Left ventricle myocardium inferior (tissue), 1 donor: Measurements from ENCODE around the gene TEAD1. TPM values are rescaled to one million over a fixed set of nuclear protein-coding genes. Genes with fewer than 3 reads are reported as not detected.

ENCODE experiments used
- DNase-seq: peaks from one replicate; pipeline ENCODE4 v3.0.0-alpha.2; 2020
- H3K27ac ChIP-seq: fragments of 200-600 bp; replicated peaks from 2 replicates; pipeline ENCODE4 v1.8.0; 2021
- H3K27me3 ChIP-seq: fragments of 200-600 bp; 2 replicates; pipeline ENCODE4 v1.8.0; 2021; ENCODE audit warnings: low read depth
- H3K36me3 ChIP-seq: fragments of 200-600 bp; 2 replicates; pipeline ENCODE4 v1.8.0; 2021
- H3K4me1 ChIP-seq: fragments of 200-600 bp; 2 replicates; pipeline ENCODE4 v1.8.0; 2021
- H3K4me3 ChIP-seq: fragments of 200-600 bp; 2 replicates; pipeline ENCODE4 v1.8.0; 2021; ENCODE audit warnings: mild to moderate bottlenecking, moderate library complexity
- H3K9me3 ChIP-seq: fragments of 200-600 bp; replicated peaks from 2 replicates; pipeline ENCODE4 v1.8.0; 2021
- intact Hi-C: fragments of 100-400 bp; cut with micrococcal nuclease; formaldehyde crosslinking; loops from one replicate; pipeline ENCODE4 v1.11.0; 2022
- total RNA-seq: library from RNA; stranded (reverse); fragmentation: NEBNext Ultra II Directional; extraction: Animal tissue kit (Norgen Biotek cat#: 25700); gene quantifications from one replicate; pipeline ENCODE4 v1.2.1, GENCODE V29; 2021
- TF ChIP-seq, protein P1 (sequence below): fragments of 200-600 bp; IDR thresholded peaks from 2 replicates; pipeline ENCODE4 v1.8.0; 2021; ENCODE audit warnings: antibody characterized with exemption, mild to moderate bottlenecking, borderline replicate concordance
- donor health status: DM: no; HTN: yes; CAD: no; lungs with severe emphysema.

The TEAD1 gene
- total RNA-seq, 1 donor from 2014 or later = 121 TPM

DNA sequence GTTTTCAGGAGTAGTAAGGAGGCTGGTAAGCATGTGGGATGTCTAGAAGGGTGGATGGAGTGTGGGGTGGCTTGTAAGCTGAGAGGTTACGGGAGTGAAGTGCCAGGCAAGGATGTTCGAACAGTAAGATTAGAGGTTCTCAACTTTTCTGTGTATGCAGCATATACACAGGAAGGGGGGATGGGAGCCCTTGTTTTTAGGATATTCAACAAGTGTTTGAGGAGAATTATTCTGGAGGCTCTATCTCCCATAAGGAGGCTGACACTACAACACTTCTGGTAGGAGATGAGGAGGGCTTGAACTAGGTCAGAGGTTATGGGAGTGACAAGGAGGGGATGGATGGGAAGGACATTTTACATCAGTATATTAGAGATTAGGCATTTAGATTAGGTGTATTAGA is 109.5 kb downstream of the TEAD1 start:
- TF ChIP-seq, protein P1, sequence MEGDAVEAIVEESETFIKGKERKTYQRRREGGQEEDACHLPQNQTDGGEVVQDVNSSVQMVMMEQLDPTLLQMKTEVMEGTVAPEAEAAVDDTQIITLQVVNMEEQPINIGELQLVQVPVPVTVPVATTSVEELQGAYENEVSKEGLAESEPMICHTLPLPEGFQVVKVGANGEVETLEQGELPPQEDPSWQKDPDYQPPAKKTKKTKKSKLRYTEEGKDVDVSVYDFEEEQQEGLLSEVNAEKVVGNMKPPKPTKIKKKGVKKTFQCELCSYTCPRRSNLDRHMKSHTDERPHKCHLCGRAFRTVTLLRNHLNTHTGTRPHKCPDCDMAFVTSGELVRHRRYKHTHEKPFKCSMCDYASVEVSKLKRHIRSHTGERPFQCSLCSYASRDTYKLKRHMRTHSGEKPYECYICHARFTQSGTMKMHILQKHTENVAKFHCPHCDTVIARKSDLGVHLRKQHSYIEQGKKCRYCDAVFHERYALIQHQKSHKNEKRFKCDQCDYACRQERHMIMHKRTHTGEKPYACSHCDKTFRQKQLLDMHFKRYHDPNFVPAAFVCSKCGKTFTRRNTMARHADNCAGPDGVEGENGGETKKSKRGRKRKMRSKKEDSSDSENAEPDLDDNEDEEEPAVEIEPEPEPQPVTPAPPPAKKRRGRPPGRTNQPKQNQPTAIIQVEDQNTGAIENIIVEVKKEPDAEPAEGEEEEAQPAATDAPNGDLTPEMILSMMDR = no peak
- intact Hi-C loops = no loop called here
- no peak overlapping the region for H3K27ac ChIP-seq
- no peaks in the 10 kb centered on the region for H3K36me3 ChIP-seq
- H3K4me3 ChIP-seq = no peak overlapping the region
- peaks cover 39% of the 10 kb centered on the region for H3K4me1 ChIP-seq
- H3K9me3 ChIP-seq = no peaks in the 10 kb centered on the region
- H3K27me3 ChIP-seq = no peaks in the 10 kb centered on the region
- DNase-seq = no peak

DNA sequence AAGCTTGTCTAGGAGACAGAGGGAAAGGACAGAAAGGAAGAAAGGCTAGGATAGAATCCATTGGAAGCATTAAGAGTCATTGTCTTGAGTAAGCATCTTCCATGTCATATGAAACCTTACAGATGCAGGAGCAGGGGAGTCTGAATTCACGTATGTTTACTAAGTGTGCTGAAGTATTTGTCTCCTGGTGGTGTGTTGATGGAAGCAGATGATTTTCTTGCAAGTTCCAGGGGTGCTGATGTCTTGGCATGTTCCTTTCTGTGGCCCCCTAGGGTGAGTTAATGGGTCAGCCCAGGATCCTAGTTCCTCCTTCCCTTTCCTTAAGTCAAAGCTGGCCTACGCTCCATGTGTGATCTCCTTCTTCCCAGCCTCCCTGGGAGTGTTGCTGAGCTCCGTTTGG is 110.2 kb downstream of the TEAD1 start:
- Histone ChIP-seq H3K27me3 (no peaks in the 10 kb centered on the region), H3K27ac (no peak overlapping the region), H3K9me3 (no peaks in the 10 kb centered on the region), H3K4me3 (no peak overlapping the region), H3K36me3 (no peaks in the 10 kb centered on the region), H3K4me1 (peaks cover 42% of the 10 kb centered on the region)
- DNase-seq = no peak
- TF ChIP-seq, protein P1 = no peak
- intact Hi-C loops = no loop called here

DNA sequence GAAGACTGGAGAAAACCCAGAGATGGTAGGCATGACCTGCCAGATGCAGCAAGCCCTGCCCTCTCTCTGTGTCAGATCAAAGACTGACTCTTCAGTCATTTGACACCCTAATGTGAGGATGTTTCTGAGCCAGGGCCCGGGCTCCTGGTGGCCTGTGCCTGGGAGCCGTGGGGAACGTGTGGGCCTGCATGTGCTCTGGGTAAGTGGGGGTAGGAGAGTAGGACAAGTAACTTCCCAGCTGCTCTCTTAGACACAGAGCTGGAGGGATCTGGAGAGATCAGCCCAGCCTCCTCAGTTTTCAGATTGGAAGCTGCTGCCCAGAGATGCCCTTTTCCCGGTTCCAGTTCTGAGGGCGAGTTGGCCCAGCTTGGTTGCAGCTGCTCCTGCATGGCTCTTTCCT is 110.8 kb downstream of the TEAD1 start:
- TF ChIP-seq, protein P1 = no peak
- Histone ChIP-seq H3K27me3 (no peaks in the 10 kb centered on the region), H3K36me3 (no peaks in the 10 kb centered on the region), H3K9me3 (no peaks in the 10 kb centered on the region), H3K4me1 (peaks cover 47% of the 10 kb centered on the region), H3K27ac (no peak overlapping the region), H3K4me3 (no peak overlapping the region)
- peak; percentile 37 for DNase-seq
- intact Hi-C loops = no loop called here

DNA sequence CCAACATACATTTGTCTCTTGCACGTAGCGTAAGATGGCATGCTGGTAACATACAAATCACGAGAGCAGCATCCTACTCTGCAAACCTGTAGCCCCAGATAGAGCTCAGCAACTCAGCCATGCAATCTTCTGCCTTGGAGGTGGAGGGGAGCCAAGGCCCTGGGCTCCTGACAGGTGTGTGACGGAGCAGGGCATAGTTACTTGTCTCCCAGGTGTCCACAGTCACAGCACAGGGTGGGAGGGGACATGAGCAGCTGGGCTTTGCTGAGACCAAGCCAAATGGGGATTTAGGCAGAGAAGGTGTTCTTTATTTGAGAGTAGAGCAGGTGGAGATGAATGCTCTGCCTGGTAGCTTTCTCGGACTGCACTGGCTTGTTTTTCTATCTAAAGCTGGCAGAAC is 111.7 kb downstream of the TEAD1 start:
- Histone ChIP-seq H3K9me3 (no peaks in the 10 kb centered on the region), H3K4me1 (peaks cover 49% of the 10 kb centered on the region), H3K4me3 (no peak overlapping the region), H3K36me3 (no peaks in the 10 kb centered on the region), H3K27me3 (no peaks in the 10 kb centered on the region), H3K27ac (no peak overlapping the region)
- TF ChIP-seq, protein P1 = no peak
- DNase-seq = no peak
- intact Hi-C loops = no loop called here

DNA sequence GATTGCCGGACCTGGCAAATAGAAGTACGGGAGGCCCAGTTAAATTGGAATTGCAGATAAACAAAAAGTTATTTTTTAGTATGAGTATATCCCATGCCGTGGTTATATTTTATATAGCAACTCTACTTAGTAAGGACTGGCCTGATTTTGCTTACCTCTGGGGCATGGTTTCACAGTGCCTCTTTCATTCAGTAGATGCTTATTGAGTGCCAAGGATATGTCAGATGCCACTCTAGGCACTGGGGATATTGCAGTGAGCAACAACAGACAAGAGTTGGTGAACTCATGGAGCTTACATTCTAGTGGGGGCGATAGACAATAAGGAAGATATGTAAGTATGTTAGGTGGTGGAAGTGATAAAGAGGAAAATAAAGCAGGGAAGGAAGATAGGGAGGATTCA is 112.2 kb downstream of the TEAD1 start:
- H3K4me3 ChIP-seq = no peak overlapping the region
- no peak for DNase-seq
- H3K4me1 ChIP-seq = peaks cover 49% of the 10 kb centered on the region
- no peak overlapping the region for H3K27ac ChIP-seq
- intact Hi-C loops = no loop called here
- no peaks in the 10 kb centered on the region for H3K36me3 ChIP-seq
- H3K27me3 ChIP-seq = no peaks in the 10 kb centered on the region
- TF ChIP-seq, protein P1 = no peak
- H3K9me3 ChIP-seq = no peaks in the 10 kb centered on the region

DNA sequence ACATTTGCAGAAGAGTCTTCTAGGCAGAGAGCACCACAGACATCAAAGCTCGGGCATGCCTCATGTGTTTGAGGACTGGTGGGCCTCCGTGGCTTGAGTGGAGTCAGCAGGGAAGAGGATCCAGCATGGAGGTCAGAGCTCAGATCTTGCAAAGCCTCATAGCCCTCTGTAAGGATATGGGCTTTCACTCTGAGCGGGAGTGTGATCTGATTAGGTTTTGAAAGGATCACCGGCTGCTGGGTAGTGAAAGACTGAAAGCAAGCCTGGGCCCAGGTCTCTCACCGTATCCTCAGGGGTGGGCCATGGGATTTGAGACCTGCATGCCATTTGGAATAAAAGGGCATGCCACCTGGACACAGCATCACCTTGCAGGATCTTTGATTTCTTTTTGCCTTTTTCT is 112.7 kb downstream of the TEAD1 start:
- DNase-seq = no peak
- Histone ChIP-seq H3K27ac (no peak overlapping the region), H3K27me3 (no peaks in the 10 kb centered on the region), H3K4me1 (peaks cover 49% of the 10 kb centered on the region), H3K36me3 (no peaks in the 10 kb centered on the region), H3K4me3 (no peak overlapping the region), H3K9me3 (no peaks in the 10 kb centered on the region)
- TF ChIP-seq, protein P1 = no peak
- intact Hi-C loops = no loop called here
